ENCODE measurements around the gene DISC1.

The DISC1 gene

GRCh38 chr1:231855926-231856325 lies 229.3 kb downstream of the DISC1 start:
- Histone ChIP-seq H3K9me3 (ENCODE audit: control insufficient read depth in 1 of 2, low read length in 2 of 2) (no peaks in the 10 kb centered on the region), H3K27me3 (ENCODE audit: control insufficient read depth in 1 of 2, insufficient read depth in 2 of 2, low read length in 2 of 2) (no peaks in the 10 kb centered on the region), H3K36me3 (ENCODE audit: control insufficient read depth in 1 of 2, insufficient read depth in 2 of 2, low read length in 2 of 2) (no peaks in the 10 kb centered on the region), H3K27ac (ENCODE audit: low read depth, low read length) (no peak overlapping the region), H3K4me1 (ENCODE audit: control insufficient read depth in 1 of 2, insufficient read depth in 2 of 2, low read length in 2 of 2) (no peaks in the 10 kb centered on the region), H3K4me3 (ENCODE audit: low read depth in 1 of 2, low read length in 2 of 2) (no peak overlapping the region), H3K9ac (ENCODE audit: low read depth in 1 of 2, low read length in 2 of 2) (no peak overlapping the region)

GRCh38 chr1:231856426-231856825 lies 229.8 kb downstream of the DISC1 start:
- no peaks in the 10 kb centered on the region for H3K27me3 ChIP-seq (ENCODE audit: control insufficient read depth in 1 of 2, insufficient read depth in 2 of 2, low read length in 2 of 2)
- H3K4me1 ChIP-seq (ENCODE audit: control insufficient read depth in 1 of 2, insufficient read depth in 2 of 2, low read length in 2 of 2) = no peaks in the 10 kb centered on the region
- H3K4me3 ChIP-seq (ENCODE audit: low read depth in 1 of 2, low read length in 2 of 2) = no peak overlapping the region
- H3K27ac ChIP-seq (ENCODE audit: low read depth, low read length) = no peak overlapping the region
- H3K9me3 ChIP-seq (ENCODE audit: control insufficient read depth in 1 of 2, low read length in 2 of 2) = no peaks in the 10 kb centered on the region
- H3K36me3 ChIP-seq (ENCODE audit: control insufficient read depth in 1 of 2, insufficient read depth in 2 of 2, low read length in 2 of 2) = no peaks in the 10 kb centered on the region
- no peak overlapping the region for H3K9ac ChIP-seq (ENCODE audit: low read depth in 1 of 2, low read length in 2 of 2)

GRCh38 chr1:231856894-231857293 lies 230.3 kb downstream of the DISC1 start:
- H3K4me3 ChIP-seq (ENCODE audit: low read depth in 1 of 2, low read length in 2 of 2) = no peak overlapping the region
- H3K36me3 ChIP-seq (ENCODE audit: control insufficient read depth in 1 of 2, insufficient read depth in 2 of 2, low read length in 2 of 2) = no peaks in the 10 kb centered on the region
- no peak overlapping the region for H3K27ac ChIP-seq (ENCODE audit: low read depth, low read length)
- no peaks in the 10 kb centered on the region for H3K4me1 ChIP-seq (ENCODE audit: control insufficient read depth in 1 of 2, insufficient read depth in 2 of 2, low read length in 2 of 2)
- no peaks in the 10 kb centered on the region for H3K9me3 ChIP-seq (ENCODE audit: control insufficient read depth in 1 of 2, low read length in 2 of 2)
- no peaks in the 10 kb centered on the region for H3K27me3 ChIP-seq (ENCODE audit: control insufficient read depth in 1 of 2, insufficient read depth in 2 of 2, low read length in 2 of 2)
- H3K9ac ChIP-seq (ENCODE audit: low read depth in 1 of 2, low read length in 2 of 2) = no peak overlapping the region

GRCh38 chr1:231857609-231858135 lies 231.1 kb downstream of the DISC1 start:
- no peaks in the 10 kb centered on the region for H3K9me3 ChIP-seq (ENCODE audit: control insufficient read depth in 1 of 2, low read length in 2 of 2)

GRCh38 chr1:231860221-231861088 lies 233.9 kb downstream of the DISC1 start:
- H3K4me3 ChIP-seq (ENCODE audit: low read depth in 1 of 2, low read length in 2 of 2) = no peak overlapping the region
- H3K4me1 ChIP-seq (ENCODE audit: control insufficient read depth in 1 of 2, insufficient read depth in 2 of 2, low read length in 2 of 2) = peaks cover 0 to 4% of the 10 kb centered on the region in 2 donors
- no peak overlapping the region for H3K9ac ChIP-seq (ENCODE audit: low read depth in 1 of 2, low read length in 2 of 2)
- no peaks in the 10 kb centered on the region for H3K27me3 ChIP-seq (ENCODE audit: control insufficient read depth in 1 of 2, insufficient read depth in 2 of 2, low read length in 2 of 2)
- H3K27ac ChIP-seq (ENCODE audit: low read depth, low read length) = no peak overlapping the region
- no peaks in the 10 kb centered on the region for H3K9me3 ChIP-seq (ENCODE audit: control insufficient read depth in 1 of 2, low read length in 2 of 2)
- no peaks in the 10 kb centered on the region for H3K36me3 ChIP-seq (ENCODE audit: control insufficient read depth in 1 of 2, insufficient read depth in 2 of 2, low read length in 2 of 2)

More at GRCh38 chr1:231857609-231858135, 231.1 kb downstream of the DISC1 start:
- H3K9ac ChIP-seq (ENCODE audit: low read depth in 1 of 2, low read length in 2 of 2) = no peak overlapping the region
- H3K36me3 ChIP-seq (ENCODE audit: control insufficient read depth in 1 of 2, insufficient read depth in 2 of 2, low read length in 2 of 2) = no peaks in the 10 kb centered on the region
- H3K27me3 ChIP-seq (ENCODE audit: control insufficient read depth in 1 of 2, insufficient read depth in 2 of 2, low read length in 2 of 2) = no peaks in the 10 kb centered on the region
- no peak overlapping the region for H3K4me3 ChIP-seq (ENCODE audit: low read depth in 1 of 2, low read length in 2 of 2)
- H3K27ac ChIP-seq (ENCODE audit: low read depth, low read length) = no peak overlapping the region
- no peaks in the 10 kb centered on the region for H3K4me1 ChIP-seq (ENCODE audit: control insufficient read depth in 1 of 2, insufficient read depth in 2 of 2, low read length in 2 of 2)

GRCh38 chr1:231861541-231862481 lies 235.2 kb downstream of the DISC1 start:
- peaks cover 1 to 14% of the 10 kb centered on the region in 2 donors for H3K4me1 ChIP-seq (ENCODE audit: control insufficient read depth in 1 of 2, insufficient read depth in 2 of 2, low read length in 2 of 2)
- no peak overlapping the region for H3K4me3 ChIP-seq (ENCODE audit: low read depth in 1 of 2, low read length in 2 of 2)
- H3K9ac ChIP-seq (ENCODE audit: low read depth in 1 of 2, low read length in 2 of 2) = no peak overlapping the region
- no peak overlapping the region for H3K27ac ChIP-seq (ENCODE audit: low read depth, low read length)
- H3K27me3 ChIP-seq (ENCODE audit: control insufficient read depth in 1 of 2, insufficient read depth in 2 of 2, low read length in 2 of 2) = no peaks in the 10 kb centered on the region
- no peaks in the 10 kb centered on the region for H3K9me3 ChIP-seq (ENCODE audit: control insufficient read depth in 1 of 2, low read length in 2 of 2)
- H3K36me3 ChIP-seq (ENCODE audit: control insufficient read depth in 1 of 2, insufficient read depth in 2 of 2, low read length in 2 of 2) = no peaks in the 10 kb centered on the region

- no peak overlapping the region for H3K9ac ChIP-seq (ENCODE audit: low read depth in 1 of 2, low read length in 2 of 2)
- no peaks in the 10 kb centered on the region for H3K9me3 ChIP-seq (ENCODE audit: control insufficient read depth in 1 of 2, low read length in 2 of 2)
- H3K27ac ChIP-seq (ENCODE audit: low read depth, low read length) = no peak overlapping the region
- no peaks in the 10 kb centered on the region for H3K36me3 ChIP-seq (ENCODE audit: control insufficient read depth in 1 of 2, insufficient read depth in 2 of 2, low read length in 2 of 2)
- H3K4me3 ChIP-seq (ENCODE audit: low read depth in 1 of 2, low read length in 2 of 2) = no peak overlapping the region
- H3K4me1 ChIP-seq (ENCODE audit: control insufficient read depth in 1 of 2, insufficient read depth in 2 of 2, low read length in 2 of 2) = peaks cover 3 to 15% of the 10 kb centered on the region in 2 donors
- no peaks in the 10 kb centered on the region for H3K27me3 ChIP-seq (ENCODE audit: control insufficient read depth in 1 of 2, insufficient read depth in 2 of 2, low read length in 2 of 2)
Observed at GRCh38 chr1:231862611-231863010, 236.0 kb downstream of the DISC1 start.

GRCh38 chr1:231865331-231865730 lies 238.7 kb downstream of the DISC1 start:
- Histone ChIP-seq H3K4me1 (ENCODE audit: control insufficient read depth in 1 of 2, insufficient read depth in 2 of 2, low read length in 2 of 2) (peaks cover 3 to 15% of the 10 kb centered on the region in 2 donors), H3K27me3 (ENCODE audit: control insufficient read depth in 1 of 2, insufficient read depth in 2 of 2, low read length in 2 of 2) (no peaks in the 10 kb centered on the region), H3K4me3 (ENCODE audit: low read depth in 1 of 2, low read length in 2 of 2) (no peak overlapping the region), H3K36me3 (ENCODE audit: control insufficient read depth in 1 of 2, insufficient read depth in 2 of 2, low read length in 2 of 2) (no peaks in the 10 kb centered on the region), H3K9ac (ENCODE audit: low read depth in 1 of 2, low read length in 2 of 2) (no peak overlapping the region), H3K9me3 (ENCODE audit: control insufficient read depth in 1 of 2, low read length in 2 of 2) (no peaks in the 10 kb centered on the region), H3K27ac (ENCODE audit: low read depth, low read length) (no peak overlapping the region)

GRCh38 chr1:231866392-231867331 lies 240.1 kb downstream of the DISC1 start:
- Histone ChIP-seq H3K36me3 (ENCODE audit: control insufficient read depth in 1 of 2, insufficient read depth in 2 of 2, low read length in 2 of 2) (no peaks in the 10 kb centered on the region), H3K9ac (ENCODE audit: low read depth in 1 of 2, low read length in 2 of 2) (no peak overlapping the region), H3K9me3 (ENCODE audit: control insufficient read depth in 1 of 2, low read length in 2 of 2) (no peaks in the 10 kb centered on the region), H3K4me3 (ENCODE audit: low read depth in 1 of 2, low read length in 2 of 2) (no peak overlapping the region), H3K27me3 (ENCODE audit: control insufficient read depth in 1 of 2, insufficient read depth in 2 of 2, low read length in 2 of 2) (no peaks in the 10 kb centered on the region), H3K4me1 (ENCODE audit: control insufficient read depth in 1 of 2, insufficient read depth in 2 of 2, low read length in 2 of 2) (peaks cover 3 to 15% of the 10 kb centered on the region in 2 donors), H3K27ac (ENCODE audit: low read depth, low read length) (no peak overlapping the region)
